HepG2 (cell line): ENCODE measurements around the gene RABL6. TPM values are rescaled to one million over a fixed set of nuclear protein-coding genes. Genes with fewer than 3 reads are reported as not detected.

Experiments
- FIP1L1 ChIP-seq: fragments of 200-400 bp; formaldehyde crosslinking; IDR thresholded peaks from 2 replicates; pipeline ENCODE4 v1.6.1; 2018; ENCODE audit warnings: low read depth, mild to moderate bottlenecking, low read length, moderate library complexity, borderline replicate concordance; ENCODE audit not compliant: insufficient read depth
- HNRNPUL1 ChIP-seq: fragments of 200-400 bp; formaldehyde crosslinking; IDR thresholded peaks from 2 replicates; pipeline ENCODE4 v1.6.1; 2017; ENCODE audit warnings: low read depth, mild to moderate bottlenecking, low read length, moderate library complexity
- IRF9 ChIP-seq: sonication (generic); formaldehyde crosslinking; IDR thresholded peaks from 2 replicates; pipeline ENCODE4 v1.8.0; 2022; ENCODE audit warnings: missing genetic modification reagents, mild to moderate bottlenecking, borderline replicate concordance
- MEF2D ChIP-seq: sonication (generic); formaldehyde crosslinking; IDR thresholded peaks from 2 replicates; pipeline ENCODE4 v1.5.1; 2020; ENCODE audit warnings: mild to moderate bottlenecking, missing genetic modification reagents
- MIXL1 ChIP-seq: IDR thresholded peaks from 2 replicates; pipeline ENCODE4 v1.6.1; 2016
- PATZ1 ChIP-seq: sonication (generic); formaldehyde crosslinking; IDR thresholded peaks from 2 replicates; pipeline ENCODE4 v1.4.0; 2020; ENCODE audit warnings: missing genetic modification reagents
- PHF5A ChIP-seq: IDR thresholded peaks from one replicate; pipeline ENCODE4 v1.6.1; 2018; ENCODE audit warnings: low read depth, missing genetic modification reagents; ENCODE audit not compliant: unreplicated experiment
- ZBTB26 ChIP-seq: IDR thresholded peaks from 2 replicates; pipeline ENCODE4 v1.6.1; 2016; ENCODE audit warnings: missing compliant biosample characterization, missing genetic modification reagents, borderline replicate concordance
- ZBTB33 ChIP-seq: sonication (generic); formaldehyde crosslinking; IDR thresholded peaks from 2 replicates; pipeline ENCODE4 v1.4.0; 2020; ENCODE audit warnings: missing genetic modification reagents
- ZNF503 ChIP-seq: sonication (generic); formaldehyde crosslinking; IDR thresholded peaks from 2 replicates; pipeline ENCODE4 v1.4.0; 2020; ENCODE audit warnings: missing genetic modification reagents
- ZNF850 ChIP-seq: sonication (generic); formaldehyde crosslinking; conservative IDR thresholded peaks from 2 replicates; pipeline ENCODE4 v1.9.0; 2021; ENCODE audit warnings: mild to moderate bottlenecking, missing genetic modification reagents
- ZUFSP ChIP-seq: sonication (generic); formaldehyde crosslinking; IDR thresholded peaks from 2 replicates; pipeline ENCODE4 v1.9.0; 2021; ENCODE audit warnings: missing genetic modification reagents, mild to moderate bottlenecking, borderline replicate concordance
- polyA plus RNA-seq, 8 experiments: library from polyadenylated mRNA; depleted of rRNA in 3 of 8; stranded (reverse) in 7 of 8; unstranded in 1 of 8; fragments of >200 nt; fragmentation: Illumina TruSeq in 4 of 8; extraction: Trizol in 4 of 8; gene quantifications; 2 replicates each; pipeline versions ENCODE4 v1.2.1 to v1.2.3, GENCODE V29; 2011 to 2016; ENCODE audit warnings: low read depth in 4 of 8, missing spikeins in 1 of 8, mixed read lengths in 1 of 8; ENCODE audit not compliant: insufficient read depth in 1 of 8
- total RNA-seq, 5 experiments: library from RNA; depleted of rRNA; stranded (reverse); fragments of >200 nt; fragmentation: Illumina TruSeq; extraction: Trizol; gene quantifications; 2 replicates each; pipeline ENCODE4 v1.2.3, GENCODE V29; 2016; ENCODE audit warnings: low read depth in 1 of 5

RABL6 gene
- total and polyA plus RNA-seq, 2 of the 13 experiments (the other 11 are each of a cell fraction or from before 2014, with no cell fraction given): 81.5 to 125 TPM

- no peak for TF ChIP-seq ZNF503
- TF ChIP-seq PHF5A (CRISPR knock-in tag): no peak
- TF ChIP-seq IRF9 (CRISPR knock-in tag): no peak
- TF ChIP-seq PATZ1 (CRISPR knock-in tag): 0 out of 2 replicates have a peak, but pooled peaks have one; percentile 43
- TF ChIP-seq ZBTB26: no peak
- peak; percentile 37; the same call in 1 of the 2 replicates for TF ChIP-seq ZBTB33
- TF ChIP-seq MIXL1 (CRISPR knock-in tag): peak; percentile 23; the same call in 1 of the 2 replicates
- TF ChIP-seq FIP1L1: no peak
- no peak for TF ChIP-seq HNRNPUL1
- TF ChIP-seq MEF2D (CRISPR knock-in tag): peak; percentile 68; the same call in 1 of the 2 replicates
- no peak for TF ChIP-seq ZUFSP (CRISPR knock-in tag)
- no peak for TF ChIP-seq ZNF850 (CRISPR knock-in tag)
These were observed 19.9 kb upstream of the RABL6 start (continued) for GRCh38 chr9:136787690-136788400.
